ENCODE measurements around the gene JARID2. TPM values are rescaled to one million over a fixed set of nuclear protein-coding genes. Genes with fewer than 3 reads are reported as not detected.
A peak's percentile ranks its signal among the peaks of the same experiment; 100 is the strongest.

Gene JARID2
- total and polyA plus RNA-seq, 2 of the 4 experiments (the other 2 are of a cell fraction): 9.6 to 12.9 TPM

GRCh38 chr6:15364401-15365037, 118.7 kb downstream of the JARID2 start:
- dilution Hi-C loops (cut with HindIII; ENCODE audit: low sequenced_read_pairs, unreplicated experiment) (no loop called here), intact Hi-C loops (cut with micrococcal nuclease) (loop anchor here (1.0 kb wide), 1 partner anchor 9 kb away; no protein-coding TSS in a partner anchor), in situ Hi-C loops (cut with MboI; ENCODE audit: low sequenced_read_pairs) (no loop called here)
- Histone ChIP-seq H3K27ac (ENCODE audit: insufficient read depth, low read length) (no peak overlapping the region), H4K91ac (ENCODE audit: insufficient read depth, low read depth, low read length) (no peak overlapping the region), H3K9me3 (ENCODE audit: control insufficient read depth, insufficient read depth, low read length) (no peaks in the 10 kb centered on the region), H3K36me3 (ENCODE audit: control insufficient read depth, insufficient read depth, low read length) (no peaks in the 10 kb centered on the region), H2AFZ (replicated peaks; ENCODE audit: low read length, poor library complexity) (no peak overlapping the region), H4K20me1 (ENCODE audit: insufficient read depth, low read length) (peaks cover 96% of the 10 kb centered on the region), H3K56ac (ENCODE audit: extremely low read depth, insufficient read depth, low read length) (no peak overlapping the region), H4K5ac (ENCODE audit: low read depth, low read length) (no peak overlapping the region), H3K4me3 (ENCODE audit: insufficient read depth, low read depth, low read length) (no peak overlapping the region), H3K9ac (ENCODE audit: low read depth, low read length) (no peak overlapping the region), H3K23ac (ENCODE audit: low read depth, low read length) (no peak overlapping the region), H2BK20ac (ENCODE audit: low read depth, low read length) (no peak overlapping the region), H2BK5ac (ENCODE audit: low read depth, low read length, poor library complexity, severe bottlenecking) (no peak overlapping the region), H3K9me1 (ENCODE audit: insufficient read depth, low read length) (peaks cover 20% of the 10 kb centered on the region), H3K79me1 (ENCODE audit: low read depth in 1 of 2, low read length in 2 of 2) (peaks cover 38 to 94% of the 10 kb centered on the region in 2 experiments), H2BK120ac (ENCODE audit: low read depth, low read length) (no peak overlapping the region), H3K18ac (ENCODE audit: low read depth, low read length) (no peak overlapping the region), H3K4ac (ENCODE audit: low read depth, low read length) (no peak overlapping the region), H3K4me2 (ENCODE audit: low read depth, low read length) (no peak overlapping the region), H2AK9ac (replicated peaks; ENCODE audit: low read depth, low read length, poor library complexity) (no peak overlapping the region), H3K14ac (replicated peaks; ENCODE audit: low read depth, low read length) (0 out of 2 replicates have a peak overlapping the region, but pooled peaks have one; percentile 5), H2AK5ac (ENCODE audit: low read depth, low read length) (no peak overlapping the region), H3K4me1 (ENCODE audit: control insufficient read depth, insufficient read depth, low read length) (peaks cover 20% of the 10 kb centered on the region), H4K8ac (ENCODE audit: low read depth in 2 of 2, low read length in 2 of 2) (no peak overlapping the region), H3K27me3 (ENCODE audit: control insufficient read depth, insufficient read depth, low read length) (no peaks in the 10 kb centered on the region), H2BK15ac (ENCODE audit: low read depth, low read length) (no peak overlapping the region; the same call in 2 of the 3 replicates)
- WGBS, 2 experiments (ENCODE audit: extremely low coverage in 2 of 2, insufficient read length in 1 of 2): no CpG with 5 or more reads among the region's 6 CpGs
- ChIA-PET POLR2A (ENCODE audit: unreplicated experiment) (no interaction called here), CTCF (no interaction called here)
- ATAC-seq (ENCODE audit: low read depth) (no peak), DNase-seq (no peak)
- TF ChIP-seq CTCF (conservative IDR thresholded peaks at IDR 0.05; ENCODE audit: low read depth, low read length) (no peak), POLR2A (IDR thresholded peaks at IDR 0.05; ENCODE audit: low read depth, low read length) (no peak), RCOR1 (IDR thresholded peaks at IDR 0.05; ENCODE audit: insufficient replicate concordance, low read length) (no peak), MAFK (IDR thresholded peaks at IDR 0.05; ENCODE audit: low read depth, low read length) (no peak), CHD1 (IDR thresholded peaks at IDR 0.05; ENCODE audit: low read depth, low read length) (no peak), FOS (IDR thresholded peaks at IDR 0.05; ENCODE audit: low read depth, low read length) (no peak), SMC3 (IDR thresholded peaks at IDR 0.05; ENCODE audit: low read depth, low read length) (no peak), MAZ (IDR thresholded peaks at IDR 0.05; ENCODE audit: borderline replicate concordance, low read depth, low read length) (no peak), USF2 (IDR thresholded peaks at IDR 0.05; ENCODE audit: low read depth, low read length) (no peak), RAD21 (IDR thresholded peaks at IDR 0.05; ENCODE audit: low read length) (no peak), BHLHE40 (IDR thresholded peaks at IDR 0.05; ENCODE audit: low read depth, low read length) (no peak), NFE2L2 (IDR thresholded peaks at IDR 0.05; ENCODE audit: low read depth, low read length) (no peak), MXI1 (IDR thresholded peaks at IDR 0.05; ENCODE audit: borderline replicate concordance, low read depth, low read length) (no peak), RFX5 (IDR thresholded peaks at IDR 0.05; ENCODE audit: low read depth, low read length) (no peak), CEBPB (IDR thresholded peaks at IDR 0.05; ENCODE audit: low read depth, low read length) (no peak)
- BruUV-seq (replicated peaks): no TSS peak
